ENCODE data around the gene ANKMY1.

Gene ANKMY1

DNA sequence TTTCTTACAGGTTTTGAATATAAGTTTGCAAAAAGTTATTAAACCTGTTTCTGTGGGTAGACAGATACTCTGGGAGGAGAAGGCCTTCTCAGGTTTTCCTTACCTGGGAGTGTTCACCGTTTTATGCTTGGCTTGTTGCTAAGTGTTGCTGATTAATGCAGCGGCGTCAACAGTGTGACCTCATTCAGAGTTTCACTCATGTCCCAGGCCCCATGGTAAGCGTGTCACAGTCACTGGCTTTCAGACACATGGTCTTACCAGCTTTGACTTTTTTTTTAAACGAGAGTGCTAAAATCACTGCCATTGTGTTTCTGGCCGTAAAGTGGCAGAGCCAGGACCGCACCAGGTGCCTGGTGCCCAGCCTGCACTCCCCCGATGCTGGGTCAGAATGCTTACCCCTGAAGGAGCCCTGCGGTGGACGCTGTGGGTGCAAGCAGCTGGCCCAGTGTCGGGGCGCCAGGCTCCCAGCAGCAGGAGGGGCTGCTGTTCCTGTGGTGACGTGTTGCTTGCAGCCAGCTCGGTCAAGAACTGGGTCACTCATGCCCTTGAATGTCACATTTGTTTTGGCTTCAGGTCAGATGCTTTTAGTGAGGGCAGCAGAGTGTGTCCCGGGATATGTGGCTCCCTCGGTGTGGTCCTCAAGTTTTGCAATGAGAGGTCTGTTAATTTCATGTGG, 32.2 kb upstream of the ANKMY1 start:
- no peak for FAIRE-seq
- no peak for DNase-seq (ENCODE audit: insufficient read length, low spot score)
- TF ChIP-seq, protein P1, sequence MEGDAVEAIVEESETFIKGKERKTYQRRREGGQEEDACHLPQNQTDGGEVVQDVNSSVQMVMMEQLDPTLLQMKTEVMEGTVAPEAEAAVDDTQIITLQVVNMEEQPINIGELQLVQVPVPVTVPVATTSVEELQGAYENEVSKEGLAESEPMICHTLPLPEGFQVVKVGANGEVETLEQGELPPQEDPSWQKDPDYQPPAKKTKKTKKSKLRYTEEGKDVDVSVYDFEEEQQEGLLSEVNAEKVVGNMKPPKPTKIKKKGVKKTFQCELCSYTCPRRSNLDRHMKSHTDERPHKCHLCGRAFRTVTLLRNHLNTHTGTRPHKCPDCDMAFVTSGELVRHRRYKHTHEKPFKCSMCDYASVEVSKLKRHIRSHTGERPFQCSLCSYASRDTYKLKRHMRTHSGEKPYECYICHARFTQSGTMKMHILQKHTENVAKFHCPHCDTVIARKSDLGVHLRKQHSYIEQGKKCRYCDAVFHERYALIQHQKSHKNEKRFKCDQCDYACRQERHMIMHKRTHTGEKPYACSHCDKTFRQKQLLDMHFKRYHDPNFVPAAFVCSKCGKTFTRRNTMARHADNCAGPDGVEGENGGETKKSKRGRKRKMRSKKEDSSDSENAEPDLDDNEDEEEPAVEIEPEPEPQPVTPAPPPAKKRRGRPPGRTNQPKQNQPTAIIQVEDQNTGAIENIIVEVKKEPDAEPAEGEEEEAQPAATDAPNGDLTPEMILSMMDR (IDR thresholded peaks at IDR 0.05; ENCODE audit: insufficient read depth, missing control alignments): no peak

DNA sequence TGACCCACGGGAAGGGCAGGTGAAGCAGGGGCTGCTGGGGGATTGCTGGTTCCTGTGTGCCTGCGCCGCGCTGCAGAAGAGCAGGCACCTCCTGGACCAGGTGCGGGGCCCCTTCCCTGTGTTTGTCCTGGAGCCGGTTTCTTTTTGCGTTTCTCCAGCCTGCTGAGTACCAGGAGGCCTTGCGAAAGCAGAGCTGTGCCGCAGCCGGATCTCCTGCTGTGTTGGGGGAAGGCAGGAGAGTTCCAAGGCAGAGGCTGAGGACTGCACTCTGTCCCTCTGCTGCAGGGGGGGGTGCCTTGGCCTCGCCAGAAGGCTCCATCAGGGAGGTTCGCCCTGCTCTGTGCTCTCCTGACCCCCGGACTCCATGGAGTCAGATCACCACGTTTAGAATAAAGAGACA, 31.6 kb upstream of the ANKMY1 start:
- FAIRE-seq: no peak
- DNase-seq (ENCODE audit: insufficient read length, low spot score): no peak
- TF ChIP-seq, protein P1 (IDR thresholded peaks at IDR 0.05; ENCODE audit: insufficient read depth, missing control alignments): no peak

DNA sequence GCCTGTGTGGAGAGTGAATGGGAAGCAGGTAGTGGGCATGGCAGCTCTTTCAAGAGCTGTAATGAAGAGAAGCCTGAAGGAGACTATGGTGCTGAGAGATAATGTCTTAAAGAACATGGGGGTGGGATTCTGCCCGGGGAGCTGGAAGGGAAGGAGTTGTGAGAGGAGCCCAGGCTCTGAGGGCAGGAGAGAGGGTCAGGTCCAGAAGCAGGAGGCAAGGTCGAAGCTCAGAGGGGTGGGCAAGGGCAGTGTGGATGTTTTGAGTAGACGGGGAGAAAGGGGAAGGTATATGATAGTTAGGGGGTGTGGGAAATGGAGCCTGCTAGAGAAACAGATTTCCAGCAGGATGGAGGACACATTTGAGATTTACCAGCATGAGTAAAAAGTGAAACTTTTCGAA, 30.9 kb upstream of the ANKMY1 start:
- DNase-seq (ENCODE audit: insufficient read length, low spot score) (no peak), FAIRE-seq (no peak)
- TF ChIP-seq, protein P1 (IDR thresholded peaks at IDR 0.05; ENCODE audit: insufficient read depth, missing control alignments): no peak

DNA sequence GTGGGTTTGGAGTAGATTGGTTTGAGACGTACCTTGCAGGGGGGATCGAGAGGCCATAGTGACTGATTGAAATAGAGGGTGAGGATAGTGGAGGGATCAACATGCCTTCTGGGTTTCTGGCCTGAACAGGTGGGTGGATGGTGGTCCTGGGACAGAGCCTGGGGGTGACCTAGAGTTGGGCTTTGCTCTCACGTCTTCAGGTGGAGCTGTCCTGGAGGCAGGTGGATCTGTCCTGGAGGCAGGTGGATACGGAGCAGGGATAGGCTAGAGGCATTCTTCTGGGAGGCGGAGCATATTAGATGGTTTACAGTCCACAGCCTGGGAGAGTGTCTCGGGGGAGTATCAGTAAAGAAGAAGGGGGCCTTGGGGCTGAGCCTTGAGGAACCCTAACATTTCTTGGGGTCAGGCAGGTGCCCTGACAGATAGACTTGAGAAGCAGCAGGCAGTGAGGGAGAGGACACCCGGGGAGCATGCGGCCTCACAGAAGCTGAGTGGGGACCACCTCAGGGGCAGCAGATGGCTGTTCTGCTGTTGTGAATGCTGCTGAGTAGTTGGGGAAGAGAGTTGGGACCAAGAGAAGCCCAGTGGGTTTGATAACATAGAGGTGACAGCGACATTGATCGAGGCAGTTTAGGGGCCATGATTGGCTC, 30.3 kb upstream of the ANKMY1 start:
- TF ChIP-seq, protein P1 (IDR thresholded peaks at IDR 0.05; ENCODE audit: insufficient read depth, missing control alignments): no peak
- no peak for DNase-seq (ENCODE audit: insufficient read length, low spot score)
- no peak for FAIRE-seq

DNA sequence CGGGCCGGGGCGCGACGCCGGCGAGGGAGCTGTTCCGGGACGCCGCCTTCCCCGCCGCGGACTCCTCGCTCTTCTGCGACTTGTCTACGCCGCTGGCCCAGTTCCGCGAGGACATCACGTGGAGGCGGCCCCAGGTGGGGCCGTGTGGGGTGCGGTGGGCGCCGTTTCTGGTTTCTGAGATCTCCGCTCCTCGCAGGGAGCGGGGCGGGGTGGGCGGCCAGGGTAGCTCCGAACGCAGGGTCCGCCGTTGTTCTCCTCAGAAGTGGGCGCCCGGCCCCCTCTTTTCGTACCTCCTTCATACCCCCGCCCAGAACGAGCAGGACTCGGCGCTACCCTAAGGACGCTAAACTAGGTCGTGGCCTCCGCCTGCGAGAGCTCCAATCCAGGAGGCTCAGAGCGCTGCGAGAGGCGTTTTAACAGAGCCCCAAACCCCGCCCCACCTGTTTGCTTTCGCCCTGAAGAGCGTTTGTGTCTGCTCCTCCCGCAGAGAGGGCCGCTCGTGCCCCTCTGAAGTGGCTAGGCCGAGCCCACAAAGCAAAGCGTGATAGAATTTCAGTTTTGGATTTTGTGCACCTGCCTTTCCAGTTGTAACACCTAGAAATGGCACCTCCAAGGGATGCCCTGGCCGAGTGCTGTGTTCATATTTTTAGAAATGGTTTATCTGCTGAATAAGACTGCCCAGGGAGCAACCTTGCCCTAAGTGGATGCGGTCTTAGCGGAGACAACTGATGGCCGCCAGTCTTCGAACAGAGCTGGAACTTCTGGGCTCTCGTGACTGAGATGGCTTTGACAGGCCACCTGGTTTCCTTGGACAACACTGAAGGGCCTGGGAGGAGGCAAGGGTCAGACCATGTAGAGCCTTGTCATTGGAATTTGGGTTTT, 29.4 kb upstream of the ANKMY1 start:
- FAIRE-seq (no peak), DNase-seq (ENCODE audit: insufficient read length, low spot score) (no peak)
- TF ChIP-seq, protein P1 (IDR thresholded peaks at IDR 0.05; ENCODE audit: insufficient read depth, missing control alignments): no peak

DNA sequence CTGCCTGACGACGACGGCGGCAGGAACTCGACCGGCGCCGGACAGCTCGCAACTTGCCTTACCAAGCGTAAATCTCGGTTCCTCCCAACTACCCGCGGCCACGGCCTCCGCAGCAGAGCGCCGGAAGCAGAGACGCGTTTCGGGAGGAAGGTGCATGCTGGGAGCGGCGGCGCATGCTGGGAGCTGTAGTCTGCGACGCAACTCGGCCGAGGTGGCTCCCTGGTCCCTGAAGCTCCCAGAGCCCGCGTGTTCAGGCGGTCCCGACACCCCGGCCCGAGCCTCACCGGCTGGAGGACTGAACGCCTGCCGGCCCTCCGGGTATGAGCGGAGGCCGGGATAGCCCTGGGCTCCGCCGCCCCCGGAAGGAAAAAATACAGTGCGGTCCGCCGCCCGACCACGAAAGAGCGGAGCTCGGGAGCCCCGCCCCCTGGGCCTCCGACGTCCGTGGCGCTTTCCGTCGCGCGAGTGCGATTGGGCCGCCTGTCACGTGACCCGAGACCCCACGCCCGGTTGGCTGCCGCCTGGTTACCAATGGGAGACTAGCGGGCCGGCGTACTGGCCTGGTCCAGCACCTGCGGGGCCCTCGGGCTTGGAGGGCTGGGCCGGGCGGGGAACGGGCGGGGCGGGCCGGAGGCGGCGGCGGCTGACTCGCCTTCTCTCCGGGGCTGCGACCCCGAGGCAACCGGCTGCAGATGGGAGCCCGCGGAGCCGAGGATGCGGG, 28.6 kb upstream of the ANKMY1 start, which contains the start of gene CAPN10:
TSS of gene CAPN10 (plus strand) at position 537 of the 721 bp plus-strand sequence. CDS start at position 715, 178 bp downstream.
- DNase-seq (ENCODE audit: insufficient read length, low spot score): peak; percentile 90
- TF ChIP-seq, protein P1 (IDR thresholded peaks at IDR 0.05; ENCODE audit: insufficient read depth, missing control alignments): no peak
- no peak for FAIRE-seq

Data from D721Med (cell line).